ENCODE results near the gene PIH1D1.
"Not testable (repeated sequence)": the region's sequence is repeated elsewhere in the genome, so short reads cannot be mapped to it uniquely, and the experiment has no call there.

The PIH1D1 gene

GRCh38 chr19:49453013-49453756 lies 1.6 kb upstream of the PIH1D1 start, which contains the start of gene ALDH16A1:
Gene ALDH16A1, plus strand, starts transcription at chr19:49453225. Its CDS starts 107 bp downstream, at chr19:49453332.
- peak; percentile 98 for DNase-seq

- no peak for DNase-seq
These were observed 1.2 kb downstream of the PIH1D1 start for GRCh38 chr19:49450405-49450804.

DNA sequence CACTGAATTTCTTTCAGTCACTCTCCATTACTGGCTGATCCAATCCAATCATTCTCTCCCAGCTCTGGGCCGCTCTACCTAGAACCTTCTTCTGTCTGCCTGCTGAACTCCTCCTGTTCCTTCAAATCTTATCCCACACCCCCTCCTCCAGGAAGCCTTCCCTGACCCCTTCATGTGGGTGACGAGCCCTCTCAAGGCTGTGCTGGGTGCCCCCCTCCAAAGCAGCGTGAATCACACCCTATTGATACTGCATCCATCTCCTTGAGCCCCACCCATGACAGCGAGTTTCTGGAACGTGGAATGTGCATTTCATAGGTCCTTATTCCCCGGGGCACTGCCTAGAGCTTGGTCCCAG lies 3.2 kb downstream of the PIH1D1 start:
- no peak for DNase-seq

DNA sequence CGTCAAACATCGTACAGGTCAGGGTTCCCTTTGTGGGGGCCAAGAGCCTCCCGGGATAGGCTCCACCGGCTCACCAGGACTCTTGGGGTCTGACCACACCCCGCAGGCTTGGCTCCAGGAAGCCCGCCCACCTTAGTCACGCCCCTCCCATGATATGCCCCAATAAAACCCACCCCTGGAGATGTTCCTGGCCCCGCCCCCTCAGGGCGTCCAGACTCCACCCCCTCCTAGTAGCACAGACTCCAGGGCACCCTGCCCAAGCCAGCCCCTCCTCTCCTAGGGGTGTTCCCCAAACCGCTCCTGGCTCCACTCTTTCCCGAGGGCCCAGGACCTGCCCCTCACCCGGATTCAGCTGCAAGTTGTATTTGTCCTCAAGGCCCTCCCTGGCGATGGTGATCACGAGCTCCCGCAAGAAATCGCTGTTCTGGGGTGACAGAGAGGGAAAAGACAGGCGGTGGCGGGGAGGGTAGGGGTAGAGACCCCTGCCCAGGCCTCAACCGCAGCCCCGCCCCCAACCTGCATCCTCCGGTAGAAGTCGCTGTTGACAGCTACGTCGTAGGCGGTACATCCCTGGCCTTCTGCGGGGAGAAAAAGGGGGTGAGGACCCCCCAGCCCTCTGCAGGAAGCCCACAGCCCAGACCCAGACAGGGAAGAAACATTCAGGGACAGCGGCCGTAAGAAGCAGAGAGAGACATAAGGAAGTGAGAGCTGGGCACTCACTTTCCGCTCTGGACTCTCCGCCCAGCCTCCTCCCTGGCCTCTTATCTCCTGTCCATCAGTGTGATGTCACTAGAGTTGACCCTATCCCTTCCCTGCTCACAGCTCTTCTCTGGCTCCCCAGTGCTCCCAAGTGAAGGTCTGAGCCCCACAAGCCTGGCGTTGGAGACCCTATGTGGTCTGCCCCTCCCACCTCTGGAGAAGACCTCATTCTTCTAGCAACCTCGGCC lies 3.9 kb downstream of the PIH1D1 start:
- DNase-seq, result peak; percentile 14

GRCh38 chr19:49445997-49446396 lies 5.6 kb downstream of the PIH1D1 start:
- DNase-seq, result no peak

- not testable (repeated sequence) for DNase-seq
These were observed 7.4 kb downstream of the PIH1D1 start for GRCh38 chr19:49444100-49444700.

- DNase-seq, result peak; percentile 91
These were observed 8.1 kb downstream of the PIH1D1 start for GRCh38 chr19:49443366-49444099.

- peak; percentile 86 for DNase-seq
These were observed 8.7 kb downstream of the PIH1D1 start for GRCh38 chr19:49442771-49443365.

- peak; percentile 22 for DNase-seq
These were observed 9.3 kb downstream of the PIH1D1 start for GRCh38 chr19:49442354-49442753.

GRCh38 chr19:49441960-49442350 lies 9.7 kb downstream of the PIH1D1 start:
- no peak for DNase-seq

DNA sequence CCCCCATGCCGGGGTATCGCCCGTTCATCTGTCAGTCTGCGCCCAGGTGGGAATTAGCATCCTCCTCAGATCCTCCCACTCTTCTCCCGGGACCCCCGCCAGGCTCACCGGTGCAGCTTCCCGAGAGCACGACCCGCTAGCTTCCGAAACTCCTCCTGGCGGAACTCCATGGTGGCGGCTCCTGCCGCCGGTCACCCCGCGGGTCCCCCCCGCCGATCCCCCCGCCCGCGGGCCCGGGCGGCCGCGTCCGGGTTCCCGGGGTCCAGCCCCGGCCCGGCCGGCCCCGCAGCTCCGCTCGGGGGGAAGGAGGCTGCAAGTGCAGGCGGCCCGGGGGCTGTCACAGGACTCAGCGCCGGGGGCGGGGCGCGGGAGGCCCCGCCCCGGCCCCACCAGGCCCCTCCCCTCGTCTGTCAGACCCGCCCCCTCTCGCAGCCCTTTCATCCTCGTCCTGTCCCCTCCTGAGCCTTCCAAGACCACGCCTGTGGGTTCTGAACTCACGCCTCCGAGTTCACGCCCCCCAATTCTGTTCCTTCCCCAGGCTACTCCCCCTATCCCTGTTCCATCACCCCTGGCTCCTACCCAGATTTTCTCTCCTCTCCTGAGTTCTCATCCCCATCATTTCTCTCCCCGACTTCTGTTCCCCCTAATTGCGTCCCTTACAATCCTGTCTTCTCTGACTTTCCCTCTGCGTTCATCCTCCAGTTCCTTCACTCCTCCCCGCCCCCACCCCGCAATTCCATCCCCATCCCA lies 10.2 kb downstream of the PIH1D1 start, which contains the start of gene SLC17A7:
Gene SLC17A7 (minus strand): TSS at position 318 of the 750 bp plus-strand sequence. CDS start 148 bp downstream, at position 170.
- DNase-seq, result no peak

GRCh38 chr19:49440439-49441209 lies 11.0 kb downstream of the PIH1D1 start:
- DNase-seq, result no peak

DNA sequence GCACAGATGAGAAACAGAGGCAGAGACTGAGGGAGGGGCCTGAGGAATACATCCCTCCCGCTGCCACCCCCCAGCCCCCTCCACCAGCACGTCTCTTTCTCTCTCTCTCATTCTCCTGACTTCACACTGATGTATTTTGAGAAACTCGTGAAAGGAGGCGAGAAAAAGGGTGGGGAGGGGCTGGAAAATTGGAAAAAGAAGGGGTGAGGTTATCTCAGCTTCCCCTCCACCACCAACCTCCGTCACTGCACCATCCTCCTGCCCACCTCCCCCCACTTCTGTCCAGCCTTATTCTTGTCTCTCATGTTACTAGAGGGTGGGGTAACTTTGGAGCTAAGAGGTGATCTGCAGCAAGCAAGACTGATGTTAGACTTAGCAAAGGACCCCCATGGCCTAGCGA lies 11.8 kb downstream of the PIH1D1 start:
- DNase-seq, result no peak

- DNase-seq, result no peak
These were observed 13.4 kb downstream of the PIH1D1 start for GRCh38 chr19:49438261-49438660.

- no peak for DNase-seq
These were observed 14.4 kb downstream of the PIH1D1 start for GRCh38 chr19:49437231-49437630.

DNA sequence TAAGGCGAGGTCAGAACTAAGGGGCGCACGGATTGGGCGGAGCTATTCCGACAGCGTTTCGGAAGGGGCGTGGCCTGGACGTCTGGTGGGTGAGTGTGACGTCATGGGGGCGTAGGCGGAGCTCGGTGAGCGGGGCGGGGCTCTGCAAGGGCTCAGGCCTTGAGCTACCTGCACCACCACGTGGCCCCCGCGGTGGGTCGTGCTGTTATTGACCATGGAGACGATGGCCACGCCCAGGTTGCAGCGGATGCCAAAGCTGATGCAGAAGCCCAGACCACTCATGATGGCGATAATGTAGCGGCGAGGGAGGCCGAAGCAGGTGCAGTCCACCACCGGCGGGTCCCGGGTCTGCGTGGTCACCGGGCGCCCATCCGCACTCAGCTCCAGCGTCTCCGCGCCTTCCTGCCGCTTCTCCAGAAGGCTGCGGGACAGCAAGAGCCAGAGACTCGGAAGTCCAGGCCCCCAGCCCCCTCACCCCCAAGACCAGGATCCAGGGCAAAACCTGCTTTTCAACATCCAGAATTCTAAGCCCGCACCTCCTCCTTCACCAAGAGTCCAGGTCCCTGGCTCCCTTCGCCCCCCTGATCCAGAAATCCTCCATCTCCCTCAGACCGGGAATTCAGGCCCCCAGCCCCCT lies 15.1 kb downstream of the PIH1D1 start:
- DNase-seq, result no peak

- DNase-seq, result no peak
These were observed 15.9 kb downstream of the PIH1D1 start for GRCh38 chr19:49435670-49436069.

DNA sequence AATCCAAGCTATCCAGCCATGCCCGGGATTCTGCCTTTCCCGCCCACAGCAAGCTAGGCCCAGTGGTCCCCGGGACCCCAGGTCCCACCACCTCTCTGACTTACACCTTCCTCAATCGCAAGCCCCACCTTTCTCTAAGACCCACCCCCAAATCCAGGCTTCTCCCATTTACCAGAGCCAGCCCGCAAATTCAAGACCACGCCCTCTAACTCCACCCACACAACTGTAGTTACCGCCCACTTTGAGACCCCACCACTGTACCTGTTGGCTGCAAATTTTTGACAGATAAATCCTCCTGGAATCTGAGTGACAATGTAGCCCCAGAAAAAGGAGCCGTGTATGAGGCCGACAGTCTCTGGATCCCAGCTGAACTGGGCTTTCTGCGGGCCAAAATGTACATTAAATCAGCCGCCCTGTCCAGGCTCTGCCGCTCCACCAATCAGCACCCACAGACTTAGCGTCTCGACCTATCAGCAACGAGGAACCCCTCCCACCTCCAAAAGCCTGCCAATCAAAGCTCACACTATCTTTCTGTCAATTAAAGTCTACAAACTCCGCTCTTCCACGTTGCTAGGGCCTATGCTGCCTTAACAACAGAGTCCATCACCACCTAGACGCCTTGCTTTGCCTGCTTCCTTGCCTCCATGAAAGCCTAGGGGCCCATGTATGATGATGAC lies 16.6 kb downstream of the PIH1D1 start:
- no peak for DNase-seq

- no peak for DNase-seq
These were observed 18.2 kb downstream of the PIH1D1 start for GRCh38 chr19:49433240-49433901.
